ENCODE data around the gene CPB1.

CPB1 gene

GRCh38 chr3:148889828-148890227 lies 62.2 kb downstream of the CPB1 start:
- no peak for ATAC-seq
- Mint-ChIP-seq H3K4me3 (no peak overlapping the region), H3K4me1 (no peaks in the 10 kb centered on the region), H3K27me3 (no peaks in the 10 kb centered on the region), H3K9me3 (peaks cover 4% of the 10 kb centered on the region), H3K36me3 (no peaks in the 10 kb centered on the region), H3K27ac (no peak overlapping the region)

GRCh38 chr3:148896062-148896461 lies 68.5 kb downstream of the CPB1 start:
- H3K36me3 Mint-ChIP-seq = no peaks in the 10 kb centered on the region
- peaks cover 8% of the 10 kb centered on the region for H3K27me3 Mint-ChIP-seq
- H3K27ac Mint-ChIP-seq = no peak overlapping the region
- no peak for ATAC-seq
- H3K9me3 Mint-ChIP-seq = peaks cover 4% of the 10 kb centered on the region
- no peak overlapping the region for H3K4me3 Mint-ChIP-seq
- H3K4me1 Mint-ChIP-seq = no peaks in the 10 kb centered on the region

- H3K4me3 Mint-ChIP-seq = no peak overlapping the region
- H3K36me3 Mint-ChIP-seq = no peaks in the 10 kb centered on the region
- no peaks in the 10 kb centered on the region for H3K9me3 Mint-ChIP-seq
- H3K27ac Mint-ChIP-seq = no peak overlapping the region
- no peak for ATAC-seq
- H3K27me3 Mint-ChIP-seq = peaks cover 12% of the 10 kb centered on the region
- no peaks in the 10 kb centered on the region for H3K4me1 Mint-ChIP-seq
Observed at GRCh38 chr3:148901987-148902791, 74.6 kb downstream of the CPB1 start.

- Mint-ChIP-seq H3K27me3 (peaks cover 21% of the 10 kb centered on the region), H3K27ac (no peak overlapping the region), H3K4me1 (no peaks in the 10 kb centered on the region), H3K9me3 (no peaks in the 10 kb centered on the region), H3K36me3 (no peaks in the 10 kb centered on the region), H3K4me3 (no peak overlapping the region)
- no peak for ATAC-seq
Observed at GRCh38 chr3:148903022-148903442, 75.4 kb downstream of the CPB1 start.

GRCh38 chr3:148903941-148904340 lies 76.3 kb downstream of the CPB1 start:
- no peak overlapping the region for H3K27ac Mint-ChIP-seq
- H3K4me3 Mint-ChIP-seq = no peak overlapping the region
- peaks cover 30% of the 10 kb centered on the region for H3K27me3 Mint-ChIP-seq
- no peak for ATAC-seq
- no peaks in the 10 kb centered on the region for H3K9me3 Mint-ChIP-seq
- H3K36me3 Mint-ChIP-seq = no peaks in the 10 kb centered on the region
- H3K4me1 Mint-ChIP-seq = no peaks in the 10 kb centered on the region

- no peaks in the 10 kb centered on the region for H3K4me1 Mint-ChIP-seq
- H3K4me3 Mint-ChIP-seq = no peak overlapping the region
- no peak for ATAC-seq
- no peaks in the 10 kb centered on the region for H3K9me3 Mint-ChIP-seq
- no peak overlapping the region for H3K27ac Mint-ChIP-seq
- H3K27me3 Mint-ChIP-seq = peaks cover 39% of the 10 kb centered on the region
- H3K36me3 Mint-ChIP-seq = no peaks in the 10 kb centered on the region
Observed at GRCh38 chr3:148906667-148907066, 79.1 kb downstream of the CPB1 start.

Data from stimulated activated memory B cell treated with anti-CD40 and anti-IgM and Interleukin-4, amounts not matched to agents 10 μg/mL and 1 μg/mL and 100 μg/mL, for 72 hours (primary cell).